Ureter (tissue), 1 donor: ENCODE data around the gene TMEM54. TPM values are rescaled to one million over a fixed set of nuclear protein-coding genes. Genes with fewer than 3 reads are reported as not detected.

ENCODE experiments used
- DNase-seq: peaks from one replicate; pipeline ENCODE4 v3.0.0-alpha.2; 2020; ENCODE audit warnings: low spot score
- total RNA-seq: library from RNA; stranded (reverse); gene quantifications from one replicate; pipeline ENCODE4 v1.2.4, GENCODE V29; 2023
- donor health status: DM: yes; HTN: yes; CAD: no.

Gene TMEM54
- total RNA-seq, 1 donor from 2014 or later, result 88.7 TPM

DNA sequence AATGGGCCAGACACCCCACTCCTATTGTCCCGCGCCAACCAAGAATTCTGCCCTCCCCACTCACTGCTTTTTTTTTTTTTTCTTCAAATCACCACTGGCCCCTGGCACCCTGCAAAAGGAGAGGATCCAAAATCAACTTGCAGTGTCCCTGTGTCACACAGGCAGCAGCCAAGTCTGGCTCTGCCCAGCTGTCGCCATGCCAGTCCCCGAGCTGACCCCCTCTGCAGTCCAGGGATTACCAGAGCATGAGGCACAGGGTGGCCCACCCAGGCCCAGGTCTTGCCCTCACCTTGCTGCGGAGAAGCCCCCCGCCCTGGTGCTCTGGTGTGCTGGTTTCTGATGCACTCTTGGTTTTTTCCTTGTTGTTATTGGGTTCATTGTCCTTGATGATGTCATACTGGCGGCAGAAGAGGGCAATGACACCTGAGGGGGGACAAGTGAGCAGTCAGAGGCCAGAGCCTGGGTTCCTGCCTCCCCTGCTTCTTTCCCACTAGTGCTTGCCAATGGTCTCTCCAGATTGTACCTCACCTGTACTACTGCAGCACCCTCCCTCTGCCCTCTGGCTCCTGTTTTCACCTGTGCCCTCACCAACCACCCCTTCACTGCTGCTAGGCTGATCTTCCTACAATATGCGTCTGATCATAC lies 36.7 kb downstream of the TMEM54 start:
- DNase-seq, result no peak

DNA sequence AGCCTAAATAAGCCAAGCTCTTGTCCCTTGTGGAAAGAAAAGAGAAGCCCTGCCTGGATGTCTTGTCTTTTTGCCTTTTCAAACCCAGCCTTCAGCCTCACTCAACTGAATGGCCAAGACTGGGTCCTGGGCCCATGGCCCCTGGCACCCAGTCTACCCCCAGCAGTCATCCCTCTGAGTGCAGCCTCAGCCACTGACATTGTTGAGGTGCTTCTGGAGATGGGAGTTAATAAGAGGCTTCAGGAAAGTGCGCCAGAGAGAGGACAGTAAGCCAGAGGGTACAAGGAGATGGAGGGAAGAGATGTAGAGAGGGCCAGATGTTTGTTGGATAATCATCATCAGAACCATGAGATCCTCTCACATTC lies 37.3 kb downstream of the TMEM54 start:
- DNase-seq, result no peak

GRCh38 chr1:32863218-32863880 lies 37.8 kb downstream of the TMEM54 start:
- DNase-seq, result no peak

GRCh38 chr1:32861904-32862695 lies 39.1 kb downstream of the TMEM54 start:
- no peak for DNase-seq

DNA sequence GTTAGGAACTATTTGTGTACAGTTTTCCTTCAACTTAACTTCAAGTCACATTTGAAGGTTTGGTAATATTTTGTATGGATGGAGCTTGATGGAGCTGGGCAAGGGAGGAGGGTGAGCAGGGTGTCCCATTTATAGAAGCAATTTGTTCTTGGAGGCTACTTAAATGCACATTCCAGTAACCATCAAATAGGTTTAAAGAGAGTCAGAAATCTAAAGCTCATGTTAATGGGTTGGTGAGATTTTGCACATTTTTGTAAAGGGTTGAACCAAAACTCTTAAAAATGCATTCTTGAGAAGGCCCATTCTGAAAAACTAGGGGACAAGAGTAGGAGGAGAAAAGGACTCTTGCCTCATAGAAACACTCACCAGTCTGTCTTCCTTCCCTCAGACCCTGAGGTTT lies 40.6 kb downstream of the TMEM54 start:
- no peak for DNase-seq

DNA sequence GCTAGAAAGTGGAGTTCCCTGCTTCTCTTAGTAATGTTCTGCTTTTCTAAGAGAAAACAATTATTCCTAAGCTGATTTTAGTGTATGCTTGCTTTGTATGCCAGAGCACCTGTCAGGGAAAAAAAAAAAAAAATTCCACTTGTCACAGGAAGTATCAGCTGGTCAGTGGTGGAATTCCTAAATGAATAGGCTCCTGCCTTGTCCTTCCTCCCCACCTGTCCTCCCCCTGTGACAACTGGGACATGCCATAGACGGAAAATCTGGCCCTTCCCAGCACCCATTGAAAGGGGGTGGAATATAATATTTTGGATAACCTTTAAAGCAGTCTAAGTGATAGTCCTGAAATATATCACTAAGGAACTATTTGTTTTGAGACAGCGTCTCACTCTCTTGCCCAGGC lies 41.3 kb downstream of the TMEM54 start:
- DNase-seq, result no peak

GRCh38 chr1:32858791-32859190 lies 42.4 kb downstream of the TMEM54 start:
- no peak for DNase-seq

DNA sequence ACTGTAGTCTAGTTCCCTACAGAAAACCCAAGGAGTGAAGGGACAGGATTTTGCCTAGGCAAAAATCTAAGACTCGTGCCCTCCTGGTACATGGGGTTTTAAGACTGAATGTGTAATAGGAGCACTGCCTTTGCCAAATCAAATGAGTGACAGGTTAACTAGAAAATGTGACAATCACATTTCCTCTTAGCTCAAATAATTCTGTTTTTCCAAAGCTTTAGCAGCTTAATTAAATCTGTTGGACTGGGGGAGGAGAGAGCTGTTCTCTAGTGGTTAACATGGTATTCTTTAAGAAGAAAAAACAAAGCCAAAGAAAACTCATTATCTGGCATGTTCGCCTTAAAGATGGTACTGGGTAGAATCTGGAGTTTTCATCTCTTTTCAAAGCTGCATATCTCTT lies 43.1 kb downstream of the TMEM54 start:
- DNase-seq, result no peak

DNA sequence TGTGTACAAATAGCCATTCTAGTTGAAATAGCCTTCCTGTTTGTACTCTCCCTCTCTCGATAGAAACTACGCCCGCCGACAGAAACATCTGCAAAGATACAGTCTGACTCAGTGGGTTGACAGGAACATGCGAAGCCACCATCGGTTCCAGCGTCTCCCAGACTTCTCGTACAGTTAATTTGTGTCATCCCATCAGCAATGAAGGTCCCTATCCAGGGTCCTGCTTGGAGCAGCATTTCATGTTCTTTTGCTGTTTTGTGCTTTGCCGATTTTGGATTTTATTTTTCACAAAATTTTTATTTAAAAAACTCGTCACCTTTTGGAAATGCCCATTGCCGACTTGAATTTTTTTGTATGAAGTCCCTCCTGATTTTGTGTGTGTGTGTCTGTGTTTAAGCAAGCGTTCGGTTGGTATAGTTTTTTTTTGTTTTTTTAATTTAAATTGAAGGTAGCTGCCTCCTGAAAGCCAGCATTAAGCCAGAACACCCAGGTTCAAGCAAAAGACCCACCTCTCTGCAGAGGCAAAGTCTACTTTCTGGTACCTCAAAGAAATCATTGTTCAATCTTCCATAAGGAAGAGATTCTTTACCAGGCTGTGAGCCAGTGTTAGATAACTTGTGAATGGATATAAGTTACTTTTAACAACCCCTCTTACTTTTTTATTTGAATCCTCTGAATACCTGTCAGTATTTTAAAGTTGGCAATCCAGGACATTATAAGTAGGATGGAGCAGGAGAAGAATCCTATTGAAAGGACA lies 45.1 kb downstream of the TMEM54 start:
- DNase-seq, result no peak

- DNase-seq, result no peak
Observed at GRCh38 chr1:32848354-32849063, 52.7 kb downstream of the TMEM54 start.

Other genes starting within 250 kb of the TMEM54 start
- 6.4 TPM for gene SYNC, start 198.6 kb downstream of the TMEM54 start, total RNA-seq
- 205 TPM for gene YARS1, start 84.0 kb downstream of the TMEM54 start, total RNA-seq
- 41.0 TPM for gene S100PBP, start 83.7 kb downstream of the TMEM54 start, total RNA-seq
- 1.7 TPM for gene FNDC5, start 30.5 kb downstream of the TMEM54 start, total RNA-seq
- gene HPCA, start 14.9 kb downstream of the TMEM54 start, total RNA-seq, result 0.75 TPM
- 29.6 TPM for gene RNF19B, start 63.4 kb upstream of the TMEM54 start, total RNA-seq
- gene AK2, start 135.5 kb upstream of the TMEM54 start, total RNA-seq, result 203 TPM
- gene AZIN2, start 179.8 kb upstream of the TMEM54 start, total RNA-seq, result 4.6 TPM